Astrocyte (in vitro differentiated cells and primary cell): ENCODE results near the gene DOK5.

Source experiments
- EZH2 ChIP-seq: IDR thresholded peaks from 2 replicates; pipeline ENCODE4 v1.6.1; 2012; ENCODE audit warnings: mild to moderate bottlenecking, low read length, inconsistent platforms; ENCODE audit not compliant: insufficient read depth
- TF ChIP-seq, protein P1 (sequence below): IDR thresholded peaks from 2 replicates; pipeline ENCODE4 v1.5.1; 2011; ENCODE audit warnings: low read depth, mild to moderate bottlenecking, inconsistent platforms, low read length, moderate library complexity; ENCODE audit not compliant: insufficient read depth

DNA sequence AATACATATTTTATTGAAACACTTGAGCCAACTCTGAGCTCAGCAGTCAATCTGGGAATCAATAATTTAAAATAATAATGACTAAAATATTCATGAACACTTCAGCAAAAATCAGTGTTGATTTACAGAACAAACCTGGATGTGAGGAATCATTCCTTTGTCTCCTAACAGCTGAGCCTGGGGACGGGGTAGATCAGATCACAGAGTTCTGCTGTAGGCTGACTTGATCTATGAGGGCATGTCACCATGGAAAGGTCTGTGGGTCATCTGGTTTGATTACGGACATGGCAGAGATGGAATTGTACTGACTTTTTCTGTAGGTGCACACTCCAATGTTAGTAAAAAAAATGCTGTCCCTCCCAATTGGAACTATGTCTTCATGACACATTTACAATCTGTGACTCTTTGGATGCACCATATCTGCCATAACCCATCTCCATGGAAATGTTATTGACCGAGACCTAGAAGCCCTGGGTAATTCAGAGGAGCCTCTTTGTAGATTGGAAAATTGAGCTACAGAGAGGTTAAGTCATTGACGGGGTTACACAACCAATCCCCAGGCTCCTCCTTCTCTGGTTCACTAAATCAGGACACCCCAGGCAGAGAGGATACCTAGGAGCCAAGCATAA, 114.1 kb downstream of the DOK5 start:
- TF ChIP-seq, protein P1, sequence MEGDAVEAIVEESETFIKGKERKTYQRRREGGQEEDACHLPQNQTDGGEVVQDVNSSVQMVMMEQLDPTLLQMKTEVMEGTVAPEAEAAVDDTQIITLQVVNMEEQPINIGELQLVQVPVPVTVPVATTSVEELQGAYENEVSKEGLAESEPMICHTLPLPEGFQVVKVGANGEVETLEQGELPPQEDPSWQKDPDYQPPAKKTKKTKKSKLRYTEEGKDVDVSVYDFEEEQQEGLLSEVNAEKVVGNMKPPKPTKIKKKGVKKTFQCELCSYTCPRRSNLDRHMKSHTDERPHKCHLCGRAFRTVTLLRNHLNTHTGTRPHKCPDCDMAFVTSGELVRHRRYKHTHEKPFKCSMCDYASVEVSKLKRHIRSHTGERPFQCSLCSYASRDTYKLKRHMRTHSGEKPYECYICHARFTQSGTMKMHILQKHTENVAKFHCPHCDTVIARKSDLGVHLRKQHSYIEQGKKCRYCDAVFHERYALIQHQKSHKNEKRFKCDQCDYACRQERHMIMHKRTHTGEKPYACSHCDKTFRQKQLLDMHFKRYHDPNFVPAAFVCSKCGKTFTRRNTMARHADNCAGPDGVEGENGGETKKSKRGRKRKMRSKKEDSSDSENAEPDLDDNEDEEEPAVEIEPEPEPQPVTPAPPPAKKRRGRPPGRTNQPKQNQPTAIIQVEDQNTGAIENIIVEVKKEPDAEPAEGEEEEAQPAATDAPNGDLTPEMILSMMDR = no peak
- TF ChIP-seq EZH2 = no peak
